ENCODE measurements around the gene RGS19. TPM values are rescaled to one million over a fixed set of nuclear protein-coding genes. Genes with fewer than 3 reads are reported as not detected.

The RGS19 gene
- total RNA-seq, 1 experiment from 2014 or later, result 12.8 TPM

- H3K27me3 ChIP-seq (ENCODE audit: insufficient read depth, low read length), result no peaks in the 10 kb centered on the region
- H3K4me1 ChIP-seq (ENCODE audit: insufficient read depth, low read length), result no peaks in the 10 kb centered on the region; the same call in 1 of the 2 replicates
- no peak overlapping the region for H2BK120ac ChIP-seq (ENCODE audit: low read depth, low read length, poor library complexity, severe bottlenecking)
- no peak overlapping the region for H3K9ac ChIP-seq (ENCODE audit: extremely low read depth, insufficient read length, low read length)
- H3K18ac ChIP-seq (ENCODE audit: insufficient read length, low read depth, low read length), result no peak overlapping the region
- no peak for TF ChIP-seq CTCF (conservative IDR thresholded peaks at IDR 0.05)
- H4K5ac ChIP-seq (ENCODE audit: insufficient read length, low read depth, low read length), result no peak overlapping the region
- H3K23me2 ChIP-seq (ENCODE audit: insufficient read length, low read depth, low read length, poor library complexity, severe bottlenecking), result peaks cover 6% of the 10 kb centered on the region
- no peak overlapping the region for H3K23ac ChIP-seq (ENCODE audit: insufficient read length, low read depth, low read length)
- H3K79me1 ChIP-seq (ENCODE audit: insufficient read depth, low read depth, low read length, poor library complexity, severe bottlenecking), result no peaks in the 10 kb centered on the region
- H3K27me3 Mint-ChIP-seq (ENCODE audit: low read depth), result peaks cover 5% of the 10 kb centered on the region
- H3K4me2 ChIP-seq (ENCODE audit: insufficient read depth, insufficient read length, low read length), result no peak overlapping the region
- H3K56ac ChIP-seq (ENCODE audit: insufficient read length, low read depth, low read length), result no peak overlapping the region
- H2BK5ac ChIP-seq (ENCODE audit: insufficient read length, low read length), result no peak overlapping the region
- no peaks in the 10 kb centered on the region for H3K79me2 ChIP-seq (ENCODE audit: insufficient read depth, low read length)
- no peak overlapping the region for H2AK5ac ChIP-seq (ENCODE audit: insufficient read length, low read length)
- no CpG with 5 or more reads among the region's 12 CpGs for WGBS (ENCODE audit: extremely low coverage, insufficient read length, low lambda C conversion rate)
- no peaks in the 10 kb centered on the region; a peak in 2 of 7 replicates for H3K36me3 Mint-ChIP-seq (ENCODE audit: insufficient read depth in 1 of 3, low read depth in 3 of 3)
- no peak overlapping the region for H2BK15ac ChIP-seq (ENCODE audit: low read depth, low read length)
- no peak overlapping the region for H3T11ph ChIP-seq (ENCODE audit: low read length)
- H4K8ac ChIP-seq (replicated peaks; ENCODE audit: insufficient read length, low read depth, low read length), result no peak overlapping the region
- H2BK20ac ChIP-seq (ENCODE audit: low read depth, low read length, poor library complexity, severe bottlenecking), result no peak overlapping the region
- no peak overlapping the region for H2BK12ac ChIP-seq (ENCODE audit: insufficient read length, low read depth, low read length)
- H4K20me1 ChIP-seq (ENCODE audit: control insufficient read depth, insufficient read depth, insufficient read length), result no peaks in the 10 kb centered on the region
- no peak overlapping the region for H2AFZ ChIP-seq (ENCODE audit: low read length)
- no peak overlapping the region; a peak in 1 of 7 replicates for H3K27ac Mint-ChIP-seq
- no peaks in the 10 kb centered on the region for H3K9me3 Mint-ChIP-seq
- H3K27ac ChIP-seq (ENCODE audit: insufficient read length, low read depth, low read length), result no peak overlapping the region
- no peak overlapping the region for H3K4me3 Mint-ChIP-seq
- no peak for DNase-seq
- no peak overlapping the region for H4K91ac ChIP-seq (ENCODE audit: insufficient read length, low read depth, low read length)
- no peak overlapping the region for H3K4ac ChIP-seq (ENCODE audit: low read depth, low read length)
- H3K14ac ChIP-seq (ENCODE audit: insufficient read depth, low read length), result no peak overlapping the region
- H3K9me3 ChIP-seq (ENCODE audit: control insufficient read depth, low read depth, low read length), result no peaks in the 10 kb centered on the region
- peaks cover 13 to 17% of the 10 kb centered on the region in 2 experiments for H3K4me1 Mint-ChIP-seq
These were observed 3.8 kb downstream of the RGS19 start for GRCh38 chr20:64075556-64075955.

Data from H9 (cell line).